Dermis blood vessel endothelial cell (primary cell): Measurements from ENCODE around the gene SORBS2. TPM values are rescaled to one million over a fixed set of nuclear protein-coding genes. Genes with fewer than 3 reads are reported as not detected.
"Not testable (repeated sequence)": the region's sequence is repeated elsewhere in the genome, so short reads cannot be mapped to it uniquely, and the experiment has no call there.

Source experiments
- DNase-seq: peaks from one replicate; pipeline ENCODE4 v3.0.0; 2010
- total RNA-seq: library from RNA; depleted of rRNA; stranded (reverse); fragments of >200 nt; gene quantifications from 2 replicates; pipeline ENCODE4 v1.2.3, GENCODE V29; 2014

The SORBS2 gene
- total RNA-seq, 1 donor from 2014 or later = 104 TPM

DNA sequence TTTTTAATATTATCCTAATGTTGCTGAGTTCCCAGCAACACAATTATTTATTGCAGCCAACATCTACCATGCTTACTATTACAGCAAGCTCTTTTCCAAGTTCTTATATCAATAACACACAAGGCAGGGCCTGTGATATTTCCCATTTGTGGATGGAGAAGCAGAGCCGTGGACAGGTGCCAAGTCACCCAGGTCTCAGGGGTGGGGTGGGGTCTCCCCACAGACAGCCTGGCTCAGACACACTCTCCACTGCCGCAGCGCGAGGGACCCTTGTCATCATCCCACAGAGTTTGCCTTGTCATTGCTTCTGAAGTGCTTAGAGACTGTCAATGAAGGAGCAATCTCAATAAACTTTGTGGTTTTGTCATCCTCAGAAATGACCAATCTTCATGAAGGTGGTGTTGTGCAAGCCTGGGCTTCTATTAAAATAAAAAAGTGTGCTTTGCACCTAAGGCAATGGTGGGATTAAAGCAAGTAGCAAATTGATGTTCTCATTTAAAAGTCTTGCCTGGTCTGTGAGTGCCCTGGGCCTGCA is 76.1 kb downstream of the SORBS2 start:
- no peak for DNase-seq

DNA sequence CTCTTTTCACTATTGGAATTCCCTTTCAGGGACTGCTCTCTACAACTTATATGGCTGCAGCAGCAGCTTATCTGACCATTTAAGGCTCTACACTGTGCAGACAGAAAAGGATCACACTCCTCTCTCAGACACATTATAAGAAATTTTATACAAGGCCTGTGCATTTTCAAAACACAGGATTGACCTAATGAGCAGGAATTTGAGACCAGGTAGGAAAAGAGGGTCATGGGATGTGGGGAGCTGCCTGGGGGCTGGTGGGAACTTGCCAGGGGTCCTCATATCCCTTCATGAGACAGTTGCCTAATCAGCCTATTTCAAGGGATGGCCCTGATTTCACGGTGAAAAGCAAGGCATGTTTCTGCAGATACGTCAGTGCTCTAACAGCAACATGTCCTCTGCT is 77.1 kb downstream of the SORBS2 start:
- no peak for DNase-seq

DNA sequence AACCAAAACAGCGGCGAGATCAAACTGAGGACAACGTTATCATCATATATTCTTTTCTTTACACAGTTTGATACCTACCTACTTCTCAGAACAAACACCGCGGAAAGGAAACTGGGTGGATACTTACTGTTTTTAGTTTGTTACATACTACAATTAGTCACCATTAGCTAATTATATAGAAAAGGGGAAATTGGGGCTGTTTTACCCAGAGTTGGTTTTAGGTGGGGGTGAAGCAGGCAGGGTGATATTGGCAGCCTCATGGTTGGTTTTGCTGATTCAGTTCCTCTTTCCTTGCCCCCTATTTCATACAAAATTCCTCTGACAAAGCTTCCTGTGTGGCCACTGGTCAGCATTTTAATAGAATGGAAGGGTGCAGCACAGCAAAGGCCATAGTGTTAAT is 77.8 kb downstream of the SORBS2 start:
- no peak for DNase-seq

DNA sequence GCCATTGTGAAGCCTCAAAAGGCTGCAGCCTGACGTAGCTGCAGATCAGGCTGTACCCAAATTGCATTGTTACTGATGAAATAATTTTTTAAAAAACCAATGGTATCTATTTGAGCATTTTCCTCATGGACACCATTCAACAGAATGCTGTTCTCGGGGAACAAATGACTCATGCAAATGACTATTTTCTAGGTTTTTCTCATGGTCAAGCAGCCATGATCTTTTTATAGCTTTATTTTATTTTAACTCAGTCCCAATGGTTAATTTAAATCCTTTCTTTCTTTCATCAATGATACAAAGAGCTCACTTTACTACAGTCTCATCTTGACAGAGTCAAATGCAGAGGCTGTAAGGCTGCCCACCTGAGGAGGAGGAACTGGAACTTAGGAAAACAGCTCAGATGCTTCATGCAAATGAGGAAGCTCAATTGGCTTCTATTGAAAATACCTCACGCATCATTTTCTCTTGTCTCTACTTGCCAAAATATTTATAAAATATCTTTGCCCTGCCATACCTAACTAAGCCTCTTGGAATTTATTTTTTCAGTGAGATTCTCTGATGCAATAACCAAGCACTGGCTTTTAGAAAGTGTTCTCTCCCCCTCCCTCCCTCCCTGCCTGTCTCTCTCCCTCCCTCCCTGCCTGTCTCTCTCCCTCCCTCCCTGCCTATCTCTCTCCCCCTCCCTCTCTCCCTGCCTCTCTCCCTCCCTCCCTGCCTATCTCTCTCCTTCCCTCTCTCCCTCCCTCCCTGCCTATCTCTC is 81.0 kb downstream of the SORBS2 start:
- no peak for DNase-seq

DNA sequence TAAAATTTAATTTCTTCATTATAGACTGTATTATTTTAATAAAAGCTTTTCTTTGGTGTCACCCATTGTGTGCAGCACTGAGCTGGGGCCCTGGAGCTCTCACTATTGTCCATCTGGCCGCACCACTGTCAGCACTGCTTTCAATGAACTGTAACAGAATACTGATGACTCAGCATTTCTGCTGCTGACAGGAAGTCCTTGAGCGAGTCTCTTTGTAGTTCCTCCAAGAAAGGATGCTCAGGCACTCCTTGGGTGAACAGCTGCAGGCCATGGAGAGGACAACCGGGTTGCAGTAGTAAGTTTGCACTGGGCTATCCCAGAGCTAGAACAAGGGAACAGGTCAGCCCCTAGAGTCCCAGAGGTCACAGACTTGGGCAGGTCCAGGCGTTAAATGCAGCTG is 81.6 kb downstream of the SORBS2 start:
- peak; percentile 65 for DNase-seq

DNA sequence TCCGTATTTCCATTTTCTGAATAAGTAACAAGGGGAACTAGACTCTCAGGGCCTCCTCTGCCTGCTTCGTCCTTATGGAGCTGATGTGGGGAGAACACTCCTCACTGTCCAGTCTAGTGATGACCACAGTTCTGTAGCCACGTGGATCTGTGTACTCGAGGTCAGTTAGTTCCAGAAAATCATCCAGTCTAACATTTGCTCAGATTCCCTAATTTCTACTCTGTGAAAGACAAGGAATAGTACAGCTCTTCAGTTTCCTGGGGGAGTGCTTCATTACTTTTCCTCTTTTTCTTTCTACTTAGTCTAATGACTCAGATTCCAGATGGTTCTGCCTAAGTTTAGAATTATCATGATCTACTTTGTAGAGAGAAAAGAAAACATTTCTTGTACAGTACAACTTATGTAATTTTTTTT is 82.6 kb downstream of the SORBS2 start:
- no peak for DNase-seq

DNA sequence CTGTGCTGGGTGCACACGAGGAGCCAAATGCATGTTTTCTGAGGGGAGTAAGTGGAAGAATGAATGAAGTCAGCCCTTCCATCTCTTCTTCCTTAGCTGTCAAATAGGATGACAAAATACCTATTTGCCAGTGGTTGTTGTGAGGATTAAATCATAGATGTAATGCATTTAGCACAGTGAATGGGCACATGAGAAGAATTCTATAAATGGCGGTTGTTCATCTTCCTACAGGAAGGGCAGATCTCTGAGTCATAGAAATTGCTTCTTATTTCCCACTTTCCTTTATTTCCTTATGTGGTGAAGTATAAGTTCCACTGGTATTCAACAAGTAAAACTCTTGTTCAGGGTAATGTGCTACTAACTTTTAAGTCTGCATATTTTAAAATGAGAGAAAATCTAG is 83.1 kb downstream of the SORBS2 start:
- DNase-seq = peak; percentile 78

DNA sequence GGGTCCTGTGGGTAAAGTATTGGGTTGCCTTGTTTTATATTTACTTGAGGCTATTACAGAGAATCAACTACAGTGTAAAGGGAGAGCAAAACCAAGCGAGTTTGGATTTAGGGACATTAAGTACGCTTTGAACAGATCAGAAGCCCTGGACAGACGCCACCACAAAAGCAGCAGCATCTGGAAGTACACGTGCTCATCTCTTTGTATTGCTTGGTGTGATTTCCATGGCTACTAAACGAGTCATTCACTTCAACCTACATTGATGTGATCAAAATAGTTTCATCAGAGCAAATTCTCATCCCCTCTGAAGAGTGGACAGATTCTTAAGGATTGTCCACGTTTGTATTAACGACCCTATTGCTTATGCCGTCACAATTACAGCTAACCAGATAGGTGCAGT is 85.1 kb downstream of the SORBS2 start:
- DNase-seq = peak; percentile 59

DNA sequence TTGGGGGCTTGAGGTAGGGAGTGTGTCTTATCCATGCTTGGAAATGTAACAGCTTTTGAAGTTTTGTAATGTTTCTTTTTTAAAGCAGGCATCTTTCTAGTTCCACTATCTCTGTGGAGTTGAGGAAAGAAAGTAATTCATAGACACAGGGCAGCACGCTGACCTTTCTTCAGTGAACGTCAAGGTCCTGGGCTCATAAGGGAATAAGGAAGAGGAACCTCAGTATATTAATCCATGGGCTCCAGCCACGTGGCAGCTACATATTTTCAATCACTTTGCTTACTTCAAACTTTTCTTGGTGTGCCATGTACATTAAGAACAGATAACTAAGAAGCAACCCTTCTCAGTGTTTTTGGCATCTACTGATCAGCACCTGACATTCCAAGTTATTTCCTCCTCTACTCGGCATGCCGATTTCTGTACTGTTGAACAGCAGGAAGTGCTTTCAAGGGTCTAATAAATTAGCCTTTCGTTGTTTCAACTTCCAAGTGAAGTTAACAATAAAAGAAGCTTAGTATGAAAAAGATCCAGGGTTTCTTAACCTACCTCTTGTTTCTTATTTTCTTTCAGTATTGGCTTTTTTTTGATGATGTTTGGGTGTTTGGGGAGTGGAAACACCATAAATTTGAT is 88.2 kb downstream of the SORBS2 start:
- peak; percentile 55 for DNase-seq

DNA sequence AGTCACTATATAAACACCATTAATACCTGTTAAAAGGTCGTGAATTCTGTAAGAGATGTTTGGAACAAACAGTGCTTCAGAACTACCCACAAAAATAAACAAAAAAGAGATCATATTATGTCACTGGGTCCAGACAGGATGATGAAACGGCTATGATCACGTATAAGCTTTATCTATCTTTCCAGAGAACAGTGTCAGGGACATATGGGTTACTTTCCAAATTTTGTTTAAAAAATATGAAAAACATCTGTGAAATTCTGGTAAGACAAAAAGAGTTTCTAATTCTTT is 90.0 kb downstream of the SORBS2 start:
- no peak for DNase-seq

DNA sequence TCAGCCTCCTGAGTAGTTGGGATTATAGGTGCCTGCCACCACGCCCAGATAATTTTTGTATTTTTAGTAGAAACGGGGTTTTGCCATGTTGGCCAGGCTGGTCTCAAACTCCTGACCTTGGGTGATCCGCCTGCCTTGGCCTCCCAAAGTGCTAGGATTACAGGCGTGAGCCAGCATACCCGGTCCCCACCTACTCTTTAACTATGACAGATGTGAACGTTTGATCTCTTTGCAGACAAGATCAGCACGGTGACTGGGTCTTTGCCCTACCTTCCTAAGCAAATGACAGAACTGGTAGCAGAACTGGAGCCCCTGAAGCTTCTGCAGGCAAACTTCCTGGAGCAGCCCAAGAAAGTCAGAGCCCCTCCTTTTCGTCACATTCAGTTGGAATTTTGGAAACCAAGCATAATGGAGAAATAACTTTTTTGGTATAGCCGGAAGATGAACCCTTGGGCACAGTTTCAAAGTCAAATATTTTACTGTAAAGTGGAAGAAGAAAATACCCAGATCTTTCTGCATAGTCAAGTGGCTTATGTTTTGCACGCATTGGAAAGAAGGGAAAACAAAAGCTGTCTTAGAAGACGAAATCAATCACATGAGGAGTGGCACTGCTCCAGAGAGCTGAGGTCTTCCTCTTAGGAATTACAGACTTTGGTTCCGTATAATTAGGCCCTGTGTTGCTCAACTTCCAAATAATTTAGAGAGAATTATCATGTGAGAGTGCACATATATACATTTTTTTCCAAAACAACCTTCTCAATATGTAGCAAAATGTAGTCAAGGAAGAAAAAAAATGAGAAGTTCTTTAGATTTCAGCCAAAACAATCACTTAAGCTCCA is 90.6 kb downstream of the SORBS2 start:
- no peak for DNase-seq

DNA sequence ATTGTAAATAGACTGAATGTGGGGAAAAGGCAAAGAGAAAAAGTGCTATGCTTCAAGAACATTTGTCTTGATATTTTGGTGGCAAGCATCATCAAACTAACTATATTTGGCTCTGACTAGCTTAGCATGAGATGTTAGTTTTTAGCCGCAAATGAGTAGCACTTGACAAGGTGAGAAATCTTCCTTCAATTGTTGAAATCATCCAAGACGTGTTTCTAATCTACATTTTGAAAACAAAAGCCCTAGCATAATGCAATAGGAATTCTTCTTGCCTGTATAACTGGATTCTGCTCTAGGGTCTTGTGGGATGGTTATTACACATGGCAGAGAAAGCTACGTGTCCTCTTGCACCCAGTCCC is 92.5 kb downstream of the SORBS2 start:
- DNase-seq = no peak

DNA sequence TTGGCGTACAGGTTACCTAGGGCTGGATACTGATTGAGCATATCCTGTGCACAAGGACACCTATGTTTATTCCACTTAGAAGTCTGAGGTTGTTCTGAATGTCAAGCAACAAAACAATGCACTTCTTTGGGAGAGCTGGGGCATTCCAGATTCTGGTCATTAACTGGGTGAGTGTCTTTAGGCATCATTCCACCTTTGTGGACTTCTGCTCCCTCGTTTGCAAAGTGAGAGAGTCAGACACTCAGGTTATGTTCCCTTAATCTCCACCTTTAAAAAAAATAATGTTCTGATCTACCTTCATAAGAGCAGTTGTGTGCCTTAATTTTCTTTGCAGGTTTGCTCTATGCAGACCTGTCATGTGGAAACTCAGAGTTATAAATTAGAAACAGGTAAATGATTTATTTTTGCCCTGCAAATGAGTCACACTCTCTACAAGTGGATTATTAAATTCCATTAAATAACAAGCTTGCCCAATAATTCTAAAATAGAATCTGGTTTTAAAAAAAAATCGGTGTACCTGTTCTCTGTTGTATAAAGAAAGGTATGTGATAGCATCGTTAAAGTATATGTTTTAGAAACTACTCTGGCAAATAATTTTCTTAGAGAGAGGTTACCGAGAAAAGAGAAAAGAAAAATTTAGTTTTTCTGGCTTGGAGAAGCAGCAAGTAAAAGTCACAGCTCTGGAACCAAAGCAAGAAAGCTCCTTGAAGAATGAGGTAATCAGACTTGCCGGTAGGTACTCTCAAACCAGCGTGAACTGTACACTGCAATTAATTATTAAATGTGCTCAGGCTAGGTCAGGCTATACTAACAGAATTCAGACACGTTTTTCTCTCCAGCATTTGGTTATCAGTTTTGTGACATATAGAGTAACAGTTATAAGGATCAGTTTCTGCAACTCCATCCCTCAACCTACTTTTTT is 93.2 kb downstream of the SORBS2 start:
- no peak for DNase-seq

DNA sequence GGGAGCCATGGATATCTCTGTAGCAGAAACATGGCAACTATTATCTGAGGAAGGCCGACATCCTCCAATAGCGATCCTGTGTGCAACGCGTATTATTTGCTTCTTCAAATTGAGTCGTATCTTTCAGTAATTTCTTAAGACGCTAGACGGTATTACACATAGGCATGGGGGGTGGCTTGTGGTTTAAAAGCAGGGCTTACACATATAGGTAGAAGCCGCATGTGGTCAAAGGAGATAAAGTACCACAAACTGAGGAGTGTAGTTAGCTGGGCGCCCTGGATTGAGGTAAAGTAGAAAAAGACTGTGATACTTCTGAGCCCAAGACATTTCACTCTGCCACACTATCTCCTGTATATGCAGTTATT is 94.6 kb downstream of the SORBS2 start:
- DNase-seq = no peak

DNA sequence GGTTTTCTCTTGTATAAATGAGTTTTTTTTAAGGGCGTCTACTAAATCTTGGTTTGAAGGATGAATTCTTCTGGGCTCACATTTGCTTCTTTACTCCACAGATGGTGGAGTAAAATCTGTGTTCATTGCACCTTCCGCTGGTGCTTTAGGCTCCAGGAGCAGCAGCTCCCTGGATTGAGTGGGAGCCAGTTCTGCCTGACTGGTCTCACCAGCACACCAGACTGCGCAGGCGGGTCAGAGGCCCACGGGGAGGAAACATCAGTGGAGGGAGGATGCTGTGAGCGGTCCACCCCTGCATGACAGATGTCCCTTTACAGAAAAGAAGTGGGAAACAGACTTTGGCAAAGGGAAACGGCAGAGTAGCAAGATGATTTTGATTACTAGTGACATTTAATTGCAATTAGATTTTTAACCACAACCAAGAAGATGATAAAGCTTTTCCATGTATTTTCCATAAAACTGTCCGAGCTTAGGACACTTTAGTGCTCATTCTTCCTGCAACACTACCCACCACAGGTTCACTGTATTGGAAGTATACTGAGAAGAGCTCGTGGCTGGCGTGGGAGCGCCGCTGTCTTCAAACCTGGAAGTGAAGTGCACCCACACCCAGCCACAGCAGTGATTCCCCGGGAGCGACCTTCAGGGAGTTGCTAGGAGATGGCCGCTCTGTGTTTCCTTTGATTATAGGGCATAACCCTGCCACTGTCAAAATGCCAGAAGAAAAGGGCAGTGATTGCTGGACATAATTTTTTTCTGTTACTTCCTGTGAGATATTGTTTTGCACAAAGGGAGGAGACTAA is 95.2 kb downstream of the SORBS2 start:
- DNase-seq = peak; percentile 93

DNA sequence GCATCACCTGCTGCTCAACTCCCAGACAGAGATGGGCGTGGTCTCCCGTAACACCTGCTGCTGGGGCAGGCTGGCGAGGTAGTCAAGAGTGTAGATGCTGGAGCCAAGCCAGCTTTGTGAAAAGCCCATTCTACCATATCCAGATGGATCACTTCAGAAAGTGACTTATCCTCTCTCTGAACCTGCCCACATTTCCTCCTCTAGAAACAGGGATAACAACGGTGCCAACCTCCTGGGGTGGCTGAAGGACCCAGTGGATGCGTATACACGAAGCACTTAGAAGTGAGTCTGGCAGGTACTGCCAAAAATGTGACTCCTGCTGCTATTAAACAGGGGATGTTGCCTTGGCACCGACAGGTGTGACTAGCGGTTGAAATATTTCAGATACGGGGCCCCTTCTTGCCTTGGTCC is 95.8 kb downstream of the SORBS2 start:
- DNase-seq = no peak

DNA sequence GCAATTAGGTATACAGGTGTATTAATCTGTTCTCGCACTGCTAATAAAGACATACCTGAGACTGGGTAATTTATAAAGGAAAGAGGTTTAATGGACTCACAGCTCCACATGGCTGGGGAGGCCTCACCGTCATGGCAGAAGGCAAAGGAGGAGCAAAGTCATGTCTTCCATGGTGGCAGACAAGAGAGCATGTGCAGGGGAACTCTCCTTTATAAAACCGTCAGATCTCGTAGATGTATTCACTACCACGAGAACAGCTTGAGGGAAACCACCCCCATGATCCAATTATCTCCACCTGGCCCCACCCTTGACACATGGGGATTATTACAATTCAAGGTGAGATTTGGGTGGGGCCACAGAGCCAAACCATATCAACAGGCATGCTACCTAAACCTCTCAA is 97.5 kb downstream of the SORBS2 start:
- not testable (repeated sequence) for DNase-seq

DNA sequence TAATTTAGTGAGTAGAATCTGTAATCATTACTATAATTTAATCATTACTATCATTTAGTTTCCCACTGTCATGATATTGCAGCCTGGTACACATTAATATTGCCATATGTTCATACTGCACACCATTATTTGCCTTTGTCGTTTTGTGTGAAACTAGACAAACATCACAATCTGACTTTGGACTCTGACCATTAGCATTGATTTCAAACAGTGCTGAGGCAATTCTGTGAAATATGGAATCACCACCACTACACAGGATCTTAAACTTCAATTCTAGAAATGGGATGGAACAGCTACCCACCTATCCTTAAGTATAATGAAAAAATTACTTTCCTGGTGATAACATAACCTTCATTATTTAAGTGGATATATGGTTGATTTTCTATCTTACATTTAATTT is 98.3 kb downstream of the SORBS2 start:
- no peak for DNase-seq

DNA sequence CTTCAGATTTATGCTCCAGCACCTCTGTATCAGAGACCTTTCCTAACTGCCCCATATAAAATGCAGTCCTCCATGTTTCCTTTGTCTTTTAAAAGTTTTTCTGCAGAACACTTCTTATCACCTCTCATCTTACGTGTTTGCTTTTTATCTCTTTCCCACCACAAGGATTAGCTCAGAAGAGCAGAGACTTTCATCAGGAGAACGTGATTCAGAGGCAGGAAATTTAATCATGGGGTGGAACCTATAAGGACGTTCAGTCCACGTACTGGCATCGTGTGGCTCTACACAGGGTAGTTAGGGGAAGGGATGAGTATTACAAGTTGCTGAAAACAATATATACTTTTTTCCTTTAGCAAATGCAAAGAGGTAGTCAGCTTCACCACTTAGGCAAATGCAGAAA is 98.7 kb downstream of the SORBS2 start:
- DNase-seq = peak; percentile 92

DNA sequence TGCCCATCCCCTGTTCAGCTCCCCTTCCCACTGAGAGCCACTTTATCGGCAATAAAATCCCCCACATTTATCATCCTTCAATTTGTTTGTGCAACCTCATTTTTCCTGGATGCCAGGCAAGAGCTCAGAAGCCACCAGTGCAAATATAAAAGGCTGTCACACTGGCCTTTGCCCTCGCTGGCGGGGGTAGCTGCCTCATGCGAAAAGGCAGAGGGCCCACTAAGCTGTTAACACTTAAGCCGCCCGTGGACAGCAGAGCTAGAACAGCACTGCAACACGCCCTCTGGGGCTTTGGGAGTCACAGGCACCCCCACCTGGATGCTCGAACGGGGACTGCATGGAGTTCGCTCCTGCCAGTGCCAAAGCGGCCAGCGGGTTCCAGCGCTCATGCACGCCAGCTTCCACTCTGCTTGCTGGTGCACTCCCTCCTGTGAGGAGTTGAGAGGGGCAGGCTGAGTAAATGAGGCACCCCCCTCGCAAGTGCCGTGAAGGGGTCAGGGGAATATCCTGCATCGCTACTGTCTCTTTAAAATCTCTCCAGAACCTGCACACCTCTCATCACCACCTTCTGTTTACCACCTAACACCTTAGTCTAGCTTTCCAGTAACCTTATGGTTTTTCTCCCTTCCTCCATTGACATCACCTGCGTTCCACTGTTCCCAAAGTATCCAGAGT is 99.5 kb downstream of the SORBS2 start:
- no peak for DNase-seq

DNA sequence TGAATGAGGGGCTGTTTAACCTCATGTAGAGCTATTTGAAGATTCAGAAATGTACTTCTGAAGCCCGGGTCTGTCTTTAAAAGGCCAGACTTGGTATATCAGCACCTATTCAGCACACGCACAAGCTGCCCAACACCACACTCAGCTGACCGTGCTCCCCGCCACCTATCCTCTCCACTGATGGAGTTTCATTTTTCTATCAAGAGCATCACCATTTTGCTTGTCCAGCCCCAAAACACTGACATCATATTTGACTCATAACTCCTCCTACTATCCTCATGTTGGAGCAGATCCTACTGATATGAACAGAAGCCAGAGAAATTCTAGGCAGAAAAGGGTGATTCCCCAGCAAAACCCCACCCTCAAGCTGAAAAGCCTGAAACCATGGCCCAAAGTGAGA is 100.3 kb downstream of the SORBS2 start:
- peak; percentile 62 for DNase-seq
